SK-N-SH (cell line): ENCODE measurements around the gene AOAH. TPM values are rescaled to one million over a fixed set of nuclear protein-coding genes. Genes with fewer than 3 reads are reported as not detected.

Experiments used
- CTCF ChIA-PET: fragments of 300-600, 350-600 bp; formaldehyde crosslinking; extraction: SDS; loops from one replicate; lab custom pipeline; 2021; lab: Yijun Ruan, JAX
- POLR2A ChIA-PET: fragments of 350-600 bp; sonication (Branson Sonifier 250); formaldehyde crosslinking; extraction: SDS; loops from one replicate; lab custom pipeline; 2020; ENCODE audit warnings: antibody characterized with exemption, inconsistent platforms; lab: Yijun Ruan, JAX
- DNase-seq: peaks from one replicate; pipeline ENCODE4 v3.0.0; 2012
- H2AFZ ChIP-seq: fragments of 200-600 bp; sonication (generic); 2 replicates; pipeline ENCODE4 v1.8.1; 2016; ENCODE audit warnings: antibody characterized with exemption, mild to moderate bottlenecking, low read depth
- H3F3A ChIP-seq: fragments of 200-600 bp; sonication (generic); replicated peaks from 2 replicates; pipeline ENCODE3; 2016; ENCODE audit warnings: antibody characterized with exemption, mild to moderate bottlenecking; ENCODE audit not compliant: insufficient read depth
- H3K27ac ChIP-seq, 2 experiments: fragments of 200-500 bp in 1 of 2; fragments of 200-600 bp in 1 of 2; sonication (Bioruptor generic) in 1 of 2; sonication (generic), shearing (Covaris generic) in 1 of 2; 2 replicates each; pipeline versions ENCODE4 v1.5.1 to v1.6.1; 2014 to 2016; ENCODE audit warnings: low read depth in 2 of 2, inconsistent platforms in 1 of 2, low read length in 1 of 2, mild to moderate bottlenecking in 1 of 2, mixed read lengths in 1 of 2
- H3K27me3 ChIP-seq: fragments of 200-600 bp; sonication (generic), shearing (Covaris generic); 2 replicates; pipeline ENCODE4 v1.6.1; 2016; ENCODE audit warnings: mixed run types; ENCODE audit not compliant: insufficient read depth
- H3K36me3 ChIP-seq, 2 experiments: fragments of 200-500 bp in 1 of 2; fragments of 200-600 bp in 1 of 2; sonication (Bioruptor generic) in 1 of 2; sonication (generic) in 1 of 2; replicated peaks in 1 of 2; 2 replicates each; pipeline versions ENCODE3 to v1.5.1; 2014 to 2016; ENCODE audit warnings: low read length in 1 of 2, mild to moderate bottlenecking in 1 of 2; ENCODE audit not compliant: insufficient read depth in 2 of 2, control insufficient read depth in 1 of 2
- H3K4me1 ChIP-seq, 2 experiments: fragments of 200-500 bp in 1 of 2; fragments of 200-600 bp in 1 of 2; sonication (Bioruptor generic) in 1 of 2; sonication (generic), shearing (Covaris generic) in 1 of 2; 2 replicates each; pipeline versions ENCODE4 v1.5.1 to v1.6.1; 2014 to 2016; ENCODE audit warnings: low read depth in 1 of 2, low read length in 1 of 2, mixed run types in 1 of 2; ENCODE audit not compliant: insufficient read depth in 2 of 2, control insufficient read depth in 1 of 2
- H3K4me2 ChIP-seq: fragments of 200-600 bp; sonication (generic), shearing (Covaris generic); 2 replicates; pipeline ENCODE4 v1.6.1; 2017; ENCODE audit warnings: mixed run types
- H3K4me3 ChIP-seq, 2 experiments: fragments of 200-500 bp in 1 of 2; fragments of 200-600 bp in 1 of 2; sonication (Bioruptor generic) in 1 of 2; sonication (generic), shearing (Covaris generic) in 1 of 2; 2 replicates each; pipeline versions ENCODE4 v1.5.1 to v1.8.1; 2014 to 2016; ENCODE audit warnings: low read depth in 2 of 2, inconsistent platforms in 1 of 2, low read length in 1 of 2, mild to moderate bottlenecking in 1 of 2, mixed read lengths in 1 of 2, moderate library complexity in 1 of 2
- H3K79me2 ChIP-seq: fragments of 200-600 bp; sonication (generic); 2 replicates; pipeline ENCODE4 v1.8.1; 2017; ENCODE audit warnings: mild to moderate bottlenecking; ENCODE audit not compliant: insufficient read depth
- H3K9ac ChIP-seq: fragments of 200-600 bp; sonication (generic); 2 replicates; pipeline ENCODE4 v1.6.1; 2017; ENCODE audit warnings: mixed run types
- H3K9me2 ChIP-seq: fragments of 200-600 bp; sonication (generic); 2 replicates; pipeline ENCODE4 v1.6.1; 2017; ENCODE audit warnings: mixed run types
- H3K9me3 ChIP-seq: fragments of 200-600 bp; sonication (generic); 2 replicates; pipeline ENCODE4 v1.6.1; 2017; ENCODE audit warnings: mixed run types, mild to moderate bottlenecking, moderate library complexity
- H4K20me1 ChIP-seq: fragments of 200-600 bp; sonication (generic); 2 replicates; pipeline ENCODE4 v1.6.1; 2017; ENCODE audit warnings: mild to moderate bottlenecking, mixed run types; ENCODE audit not compliant: insufficient read depth
- FOXM1 ChIP-seq: IDR thresholded peaks from 2 replicates; pipeline ENCODE4 v1.4.0; 2012; ENCODE audit warnings: low read depth, mild to moderate bottlenecking
- GATA2 ChIP-seq: sonication (generic); formaldehyde crosslinking; IDR thresholded peaks from 2 replicates; pipeline ENCODE4 v1.5.0; 2020; ENCODE audit warnings: mild to moderate bottlenecking, missing genetic modification reagents
- NFIC ChIP-seq: IDR thresholded peaks from 2 replicates; pipeline ENCODE4 v1.4.0; 2012; ENCODE audit warnings: borderline replicate concordance
- NRF1 ChIP-seq: IDR thresholded peaks from 2 replicates; pipeline ENCODE4 v1.6.1; 2012; ENCODE audit warnings: low read depth, mild to moderate bottlenecking, low read length
- POLR2AphosphoS5 ChIP-seq: IDR thresholded peaks from 2 replicates; pipeline ENCODE4 v1.6.1; 2012; ENCODE audit warnings: low read depth, low read length
- RAD21 ChIP-seq: IDR thresholded peaks from 2 replicates; pipeline ENCODE4 v1.6.1; 2012; ENCODE audit warnings: mild to moderate bottlenecking, low read length
- RFX5 ChIP-seq: IDR thresholded peaks from 2 replicates; pipeline ENCODE4 v1.6.1; 2012; ENCODE audit warnings: mild to moderate bottlenecking, improper control_type of control experiment, low read length
- SIN3A ChIP-seq: IDR thresholded peaks from 2 replicates; pipeline ENCODE4 v1.6.1; 2012; ENCODE audit warnings: low read depth, mild to moderate bottlenecking, low read length, moderate library complexity, borderline replicate concordance
- SMC3 ChIP-seq: IDR thresholded peaks from 2 replicates; pipeline ENCODE4 v1.6.1; 2012; ENCODE audit warnings: low read depth, low read length, improper control_type of control experiment
- TAF1 ChIP-seq: IDR thresholded peaks from 2 replicates; pipeline ENCODE4 v1.6.1; 2012; ENCODE audit warnings: low read depth, mild to moderate bottlenecking, low read length, moderate library complexity, borderline replicate concordance
- TCF12 ChIP-seq: IDR thresholded peaks from 2 replicates; pipeline ENCODE4 v1.4.0; 2012
- USF2 ChIP-seq: fragments of 150-350 bp; IDR thresholded peaks from 2 replicates; pipeline ENCODE4 v1.6.1; 2017; ENCODE audit warnings: antibody characterized with exemption, low read length, low read depth, borderline replicate concordance
- WGBS: methylation state at CpG from one replicate; pipeline ENCODE4 v1.1.6; 2017; ENCODE audit warnings: low lambda C conversion rate; 5-methylcytosine and 5-hydroxymethylcytosine counted together
- polyA plus RNA-seq, 3 experiments: library from polyadenylated mRNA; depleted of rRNA; stranded (reverse); fragments of >200 nt; gene quantifications; 2 replicates each; pipeline ENCODE4 v1.2.3, GENCODE V29; 2012
- TF ChIP-seq, protein P1 (sequence below): IDR thresholded peaks from 2 replicates; pipeline ENCODE4; 2012
- TF ChIP-seq, protein P2 (sequence below): IDR thresholded peaks from 2 replicates; pipeline ENCODE4 v1.6.1; 2012; ENCODE audit warnings: mild to moderate bottlenecking, low read depth, low read length, moderate library complexity

The AOAH gene
- polyA plus RNA-seq, 1 of the 3 experiments (the other 2 are of a cell fraction), result not detected

GRCh38 chr7:36565792-36566356 is 158.4 kb downstream of the AOAH start:
- Histone ChIP-seq H3F3A (no peaks in the 10 kb centered on the region), H3K79me2 (no peaks in the 10 kb centered on the region), H3K4me1 (peaks cover 0 to 8% of the 10 kb centered on the region in 2 experiments; a peak in 1 of 4 replicates), H3K27me3 (peaks cover 5% of the 10 kb centered on the region; the same call in 1 of the 2 replicates), H3K9me2 (no peaks in the 10 kb centered on the region), H2AFZ (no peak overlapping the region), H3K4me2 (no peak overlapping the region), H3K4me3 (no peak overlapping the region), H3K9me3 (no peaks in the 10 kb centered on the region), H4K20me1 (no peaks in the 10 kb centered on the region), H3K27ac (no peak overlapping the region), H3K9ac (no peak overlapping the region), H3K36me3 (no peaks in the 10 kb centered on the region)
- DNase-seq, result no peak
- CTCF ChIA-PET, result interaction anchor here (2.2 to 2.4 kb wide), 2 partner anchors 17 to 78 kb away, joined by 6 to 7 read pairs; no protein-coding TSS in a partner anchor
- WGBS, result 71% methylated on average over 5 of the region's 5 CpGs
- POLR2A ChIA-PET, result interaction anchor here (0.6 kb wide), 1 partner anchor 275 kb away, joined by 4 read pairs; no protein-coding TSS in a partner anchor
- no peak for TF ChIP-seq SMC3
- TF ChIP-seq NRF1, result no peak
- TF ChIP-seq RFX5, result no peak
- TF ChIP-seq NFIC, result no peak
- no peak for TF ChIP-seq RAD21
- no peak for TF ChIP-seq FOXM1
- TF ChIP-seq GATA2 (CRISPR knock-in tag), result no peak
- TF ChIP-seq, protein P1, sequence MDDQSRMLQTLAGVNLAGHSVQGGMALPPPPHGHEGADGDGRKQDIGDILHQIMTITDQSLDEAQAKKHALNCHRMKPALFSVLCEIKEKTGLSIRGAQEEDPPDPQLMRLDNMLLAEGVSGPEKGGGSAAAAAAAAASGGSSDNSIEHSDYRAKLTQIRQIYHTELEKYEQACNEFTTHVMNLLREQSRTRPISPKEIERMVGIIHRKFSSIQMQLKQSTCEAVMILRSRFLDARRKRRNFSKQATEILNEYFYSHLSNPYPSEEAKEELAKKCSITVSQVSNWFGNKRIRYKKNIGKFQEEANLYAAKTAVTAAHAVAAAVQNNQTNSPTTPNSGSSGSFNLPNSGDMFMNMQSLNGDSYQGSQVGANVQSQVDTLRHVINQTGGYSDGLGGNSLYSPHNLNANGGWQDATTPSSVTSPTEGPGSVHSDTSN, result no peak
- no peak for TF ChIP-seq USF2
- TF ChIP-seq TCF12, result no peak
- TF ChIP-seq POLR2AphosphoS5, result no peak
- TF ChIP-seq, protein P2, sequence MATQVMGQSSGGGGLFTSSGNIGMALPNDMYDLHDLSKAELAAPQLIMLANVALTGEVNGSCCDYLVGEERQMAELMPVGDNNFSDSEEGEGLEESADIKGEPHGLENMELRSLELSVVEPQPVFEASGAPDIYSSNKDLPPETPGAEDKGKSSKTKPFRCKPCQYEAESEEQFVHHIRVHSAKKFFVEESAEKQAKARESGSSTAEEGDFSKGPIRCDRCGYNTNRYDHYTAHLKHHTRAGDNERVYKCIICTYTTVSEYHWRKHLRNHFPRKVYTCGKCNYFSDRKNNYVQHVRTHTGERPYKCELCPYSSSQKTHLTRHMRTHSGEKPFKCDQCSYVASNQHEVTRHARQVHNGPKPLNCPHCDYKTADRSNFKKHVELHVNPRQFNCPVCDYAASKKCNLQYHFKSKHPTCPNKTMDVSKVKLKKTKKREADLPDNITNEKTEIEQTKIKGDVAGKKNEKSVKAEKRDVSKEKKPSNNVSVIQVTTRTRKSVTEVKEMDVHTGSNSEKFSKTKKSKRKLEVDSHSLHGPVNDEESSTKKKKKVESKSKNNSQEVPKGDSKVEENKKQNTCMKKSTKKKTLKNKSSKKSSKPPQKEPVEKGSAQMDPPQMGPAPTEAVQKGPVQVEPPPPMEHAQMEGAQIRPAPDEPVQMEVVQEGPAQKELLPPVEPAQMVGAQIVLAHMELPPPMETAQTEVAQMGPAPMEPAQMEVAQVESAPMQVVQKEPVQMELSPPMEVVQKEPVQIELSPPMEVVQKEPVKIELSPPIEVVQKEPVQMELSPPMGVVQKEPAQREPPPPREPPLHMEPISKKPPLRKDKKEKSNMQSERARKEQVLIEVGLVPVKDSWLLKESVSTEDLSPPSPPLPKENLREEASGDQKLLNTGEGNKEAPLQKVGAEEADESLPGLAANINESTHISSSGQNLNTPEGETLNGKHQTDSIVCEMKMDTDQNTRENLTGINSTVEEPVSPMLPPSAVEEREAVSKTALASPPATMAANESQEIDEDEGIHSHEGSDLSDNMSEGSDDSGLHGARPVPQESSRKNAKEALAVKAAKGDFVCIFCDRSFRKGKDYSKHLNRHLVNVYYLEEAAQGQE, result no peak
- no peak for TF ChIP-seq SIN3A
- TF ChIP-seq TAF1, result no peak
